HPDE6-E6E7 (cell line): ENCODE measurements around the gene USH2A.

Source experiments
- DNase-seq: peaks from one replicate; pipeline ENCODE4 v3.0.0; 2011; ENCODE audit warnings: missing footprints; ENCODE audit errors: extremely low spot score

The USH2A gene

DNA sequence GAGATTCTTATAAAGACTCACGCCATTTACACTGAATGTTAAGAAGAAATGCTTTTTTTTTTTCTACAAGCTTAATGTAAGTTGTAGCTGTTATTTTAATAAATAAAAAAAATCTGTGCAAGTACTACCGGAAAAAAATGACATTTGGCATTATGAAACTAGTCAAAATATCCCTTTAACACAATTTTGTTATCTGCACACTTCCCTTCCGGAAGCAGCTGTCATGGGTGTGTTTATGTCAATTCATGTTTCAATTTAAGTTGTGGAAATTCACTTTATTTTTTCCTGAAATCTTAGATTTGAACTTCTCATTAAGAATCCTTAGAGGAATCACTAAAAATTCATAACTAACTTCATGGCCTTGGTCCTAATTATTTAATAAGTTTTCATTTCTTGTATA, 548.0 kb downstream of the USH2A start:
- no peak for DNase-seq

- DNase-seq = no peak
These were observed 550.6 kb downstream of the USH2A start for GRCh38 chr1:215872658-215873057.

- DNase-seq = no peak
These were observed 554.7 kb downstream of the USH2A start for GRCh38 chr1:215868500-215868899.

- DNase-seq = no peak
These were observed 558.2 kb downstream of the USH2A start for GRCh38 chr1:215865060-215865459.

DNA sequence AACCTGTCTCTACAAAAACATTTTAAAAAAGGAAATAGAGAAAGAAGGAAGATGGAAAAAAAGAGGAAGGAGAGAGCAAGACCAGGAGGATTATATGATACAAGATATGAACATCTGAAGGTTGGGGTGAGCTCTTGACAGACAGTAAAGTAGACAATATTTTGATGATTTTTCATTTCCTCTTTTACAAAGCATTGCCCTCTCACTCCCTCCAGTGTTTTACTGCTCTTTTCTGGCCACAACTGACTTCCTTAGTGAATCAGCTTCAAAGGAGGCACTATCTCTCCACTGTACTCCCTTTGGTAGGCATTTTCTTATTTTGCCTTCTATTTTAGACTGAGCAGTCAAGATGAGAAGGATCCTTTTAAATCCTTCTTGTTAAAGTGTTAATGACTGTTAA, 559.5 kb downstream of the USH2A start:
- DNase-seq = no peak

- no peak for DNase-seq
These were observed 562.4 kb downstream of the USH2A start for GRCh38 chr1:215860833-215861232.

DNA sequence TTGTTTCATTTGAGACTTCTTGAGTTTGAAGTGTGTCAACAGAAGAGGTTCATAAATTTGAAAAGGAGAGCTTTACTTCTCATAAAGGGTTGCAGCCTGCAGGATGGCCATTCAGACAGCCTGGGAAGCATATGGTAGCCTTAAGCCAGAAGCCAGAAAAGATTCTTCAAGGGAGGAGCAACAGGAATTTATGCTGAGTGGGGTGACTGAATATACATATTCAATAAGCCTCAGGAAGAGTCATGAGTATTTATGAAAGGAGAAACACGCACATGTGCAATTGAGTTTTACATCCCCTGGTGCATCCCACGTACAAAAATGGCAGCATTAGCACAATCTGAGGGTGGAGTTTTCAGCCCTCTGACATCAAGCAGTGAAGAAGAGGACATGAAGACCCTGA, 565.9 kb downstream of the USH2A start:
- DNase-seq = no peak

GRCh38 chr1:215845234-215845891, 577.9 kb downstream of the USH2A start:
- no peak for DNase-seq

DNA sequence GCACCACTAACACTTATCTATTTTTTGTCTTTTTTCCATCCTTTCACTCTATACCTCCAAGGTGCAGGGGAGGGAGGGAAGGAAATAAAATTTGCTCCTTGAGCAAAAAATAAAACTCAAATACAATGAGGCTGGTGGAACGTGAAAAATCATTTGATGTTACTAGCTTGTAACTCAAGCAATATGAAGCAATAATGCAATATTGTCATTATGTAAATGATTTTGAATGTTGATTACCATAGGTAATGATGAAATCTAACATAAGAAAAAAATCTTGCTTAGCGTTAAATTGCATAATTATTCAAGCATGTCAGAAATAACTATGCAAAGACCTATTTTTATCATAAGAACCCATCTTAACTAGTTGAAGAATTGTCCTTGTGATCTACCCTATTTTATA, 578.5 kb downstream of the USH2A start:
- DNase-seq = no peak

GRCh38 chr1:215844266-215844665, 579.0 kb downstream of the USH2A start:
- no peak for DNase-seq

DNA sequence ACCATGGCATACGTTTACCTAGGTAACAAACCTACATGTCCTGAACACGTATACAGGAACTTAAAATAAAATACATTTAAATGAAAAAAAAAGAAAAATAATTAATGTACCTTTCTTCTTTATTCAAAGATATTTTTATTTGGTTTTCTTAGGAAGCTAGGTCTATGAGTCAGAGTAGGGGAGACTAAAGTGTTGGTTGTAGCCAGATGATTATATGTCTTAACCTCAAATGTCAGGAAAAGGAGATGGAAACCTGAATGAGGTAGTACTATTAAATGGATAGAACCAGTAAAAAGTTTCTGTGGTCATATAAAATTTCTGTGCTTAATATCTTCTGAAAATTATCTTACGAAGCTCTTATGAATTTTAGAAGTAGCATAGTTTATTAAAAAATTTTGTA, 580.3 kb downstream of the USH2A start:
- no peak for DNase-seq

DNA sequence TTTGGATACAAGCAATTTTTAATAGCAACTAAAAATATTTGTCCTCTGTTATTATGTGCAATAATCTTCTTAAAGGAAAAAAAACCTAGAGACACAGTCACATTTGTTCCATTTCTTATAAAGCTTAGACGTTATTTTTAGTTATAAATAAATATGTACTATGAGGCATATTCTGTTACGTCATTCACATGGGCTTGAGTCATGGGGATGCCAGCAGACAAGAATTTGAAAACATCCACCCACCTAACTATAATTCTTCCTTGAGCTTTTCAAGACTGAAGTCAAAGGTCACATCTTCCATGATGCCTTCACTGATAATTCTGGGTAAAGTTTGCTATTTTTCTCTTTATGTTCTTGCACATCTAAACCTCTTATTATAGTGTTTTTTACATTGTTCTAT, 587.3 kb downstream of the USH2A start:
- DNase-seq = no peak

GRCh38 chr1:215833941-215834729, 589.1 kb downstream of the USH2A start:
- no peak for DNase-seq

- DNase-seq = no peak
These were observed 592.9 kb downstream of the USH2A start for GRCh38 chr1:215830226-215830810.

- DNase-seq = no peak
These were observed 598.2 kb downstream of the USH2A start for GRCh38 chr1:215825056-215825455.

GRCh38 chr1:215824245-215824644, 599.0 kb downstream of the USH2A start:
- no peak for DNase-seq

GRCh38 chr1:215819114-215819513, 604.1 kb downstream of the USH2A start:
- no peak for DNase-seq

DNA sequence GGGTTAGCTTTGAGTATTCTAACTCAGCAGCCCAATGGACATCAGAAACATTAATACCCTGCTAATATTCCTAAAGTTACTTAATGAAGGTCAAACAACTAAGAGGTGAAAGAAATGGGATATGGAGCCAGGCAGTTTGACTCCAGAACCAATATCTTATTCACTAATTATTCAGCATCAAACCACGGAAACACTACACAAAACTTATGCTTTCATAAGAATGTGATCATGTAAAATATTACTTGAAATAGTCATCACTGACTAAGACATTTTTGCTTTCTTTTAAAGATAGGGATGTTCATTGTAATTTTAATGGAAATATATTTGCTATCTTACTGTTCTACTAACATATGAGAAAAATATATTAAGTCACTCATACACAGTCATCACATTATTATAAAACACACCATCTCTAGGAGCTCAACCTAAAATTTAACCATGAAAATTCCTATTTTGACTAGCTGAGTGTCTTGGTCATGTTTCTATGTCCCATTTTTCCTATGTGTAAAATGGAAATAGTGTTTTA, 615.3 kb downstream of the USH2A start:
- DNase-seq = no peak

- no peak for DNase-seq
These were observed 616.0 kb downstream of the USH2A start for GRCh38 chr1:215807218-215807617.

GRCh38 chr1:215797859-215798258, 625.4 kb downstream of the USH2A start:
- DNase-seq = no peak

DNA sequence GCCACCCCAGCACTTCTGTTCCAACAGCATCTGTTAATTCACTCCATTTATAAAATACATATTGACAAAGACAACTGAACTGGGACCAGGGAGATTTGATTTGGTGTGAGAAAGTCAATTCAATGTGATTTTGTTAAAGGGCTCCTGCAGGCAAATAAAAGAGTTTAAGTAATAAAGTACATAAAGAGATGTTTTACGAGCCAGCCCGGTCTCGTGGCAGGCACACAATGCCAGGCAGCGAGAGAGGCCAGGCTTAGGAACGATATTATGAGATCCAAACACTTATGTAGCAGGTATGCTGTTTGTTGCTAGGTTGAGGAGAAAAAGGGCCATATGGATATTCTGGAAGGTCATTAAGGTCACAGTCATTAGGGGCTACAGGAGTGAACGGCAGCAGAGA, 629.1 kb downstream of the USH2A start:
- no peak for DNase-seq

DNA sequence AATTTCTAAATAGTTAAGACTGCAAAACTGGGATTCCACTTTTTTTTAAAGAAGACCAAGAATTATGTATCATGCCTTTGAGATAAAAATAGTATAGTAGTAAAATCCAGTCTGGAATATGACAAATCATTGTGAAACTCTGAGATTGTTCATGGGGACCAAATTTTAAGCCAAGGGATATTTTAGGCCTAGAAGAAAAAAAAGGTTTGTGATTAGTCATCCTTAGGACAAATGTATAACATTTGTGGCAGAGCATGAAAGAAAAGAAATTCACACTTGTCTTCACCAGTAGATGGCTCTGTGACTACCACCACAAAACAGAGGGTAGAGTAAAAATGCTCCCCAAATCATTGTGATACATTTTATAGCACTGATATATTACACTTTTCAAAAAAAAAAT, 630.1 kb downstream of the USH2A start:
- DNase-seq = peak; percentile 22

- DNase-seq = no peak
These were observed 630.8 kb downstream of the USH2A start for GRCh38 chr1:215792446-215792845.
